Astrocyte (in vitro differentiated cells and primary cell): ENCODE measurements around the gene LAMP1.

Experiments used
- CTCF ChIP-seq: IDR thresholded peaks from 2 replicates; pipeline ENCODE4 v1.5.1; 2011; ENCODE audit warnings: low read depth, mild to moderate bottlenecking, inconsistent platforms, low read length, moderate library complexity; ENCODE audit not compliant: insufficient read depth
- EZH2 ChIP-seq: IDR thresholded peaks from 2 replicates; pipeline ENCODE4 v1.6.1; 2012; ENCODE audit warnings: mild to moderate bottlenecking, low read length, inconsistent platforms; ENCODE audit not compliant: insufficient read depth

- no peak for TF ChIP-seq EZH2
- no peak for TF ChIP-seq CTCF
These were observed 41.4 kb downstream of the LAMP1 start for GRCh38 chr13:113338451-113338850.
